Measurements from ENCODE around the gene NBEAL2. TPM values are rescaled to one million over a fixed set of nuclear protein-coding genes. Genes with fewer than 3 reads are reported as not detected.

The NBEAL2 gene
- 2.1 and 4.3 TPM in 2 replicates for total RNA-seq

GRCh38 chr3:46978985-46979944 lies at the start of gene NBEAL2:
Gene NBEAL2 (plus strand): TSS chr3:46979666. CDS start chr3:46979862, 196 bp downstream.
- Histone ChIP-seq H3K36me3 (ENCODE audit: insufficient read depth, low read length) (no peaks in the 10 kb centered on the region), H3K9me3 (ENCODE audit: low read depth, low read length) (no peaks in the 10 kb centered on the region), H2AFZ (ENCODE audit: low read length) (peak within 1 kb of the TSS; percentile 92), H3K4me3 (ENCODE audit: insufficient read depth, low read length) (peak within 1 kb of the TSS; percentile 83), H3K4me2 (ENCODE audit: insufficient read depth, low read length) (peak within 1 kb of the TSS; percentile 92), H3K27ac (ENCODE audit: low read depth, low read length) (peak within 1 kb of the TSS; percentile 37), H3K79me2 (ENCODE audit: insufficient read depth, low read length) (peaks cover 19% of the 10 kb centered on the region), H3K4me1 (ENCODE audit: insufficient read depth, low read length) (peaks cover 8% of the 10 kb centered on the region), H3K27me3 (ENCODE audit: insufficient read depth, low read length) (no peaks in the 10 kb centered on the region), H4K20me1 (ENCODE audit: insufficient read depth, low read length) (peaks cover 8% of the 10 kb centered on the region)
- no peak for TF ChIP-seq CTCF (IDR thresholded peaks at IDR 0.05; ENCODE audit: extremely low read depth, low read depth, low read length)
- DNase-seq (ENCODE audit: insufficient read length, low spot score, missing footprints) = peak; percentile 99

GRCh38 chr3:46930166-46930944 lies 49.1 kb upstream of the NBEAL2 start:
- no peaks in the 10 kb centered on the region for H3K27me3 ChIP-seq (ENCODE audit: insufficient read depth, low read length)
- peaks cover 86% of the 10 kb centered on the region for H3K79me2 ChIP-seq (ENCODE audit: insufficient read depth, low read length)
- H3K4me2 ChIP-seq (ENCODE audit: insufficient read depth, low read length) = no peak overlapping the region
- H3K4me1 ChIP-seq (ENCODE audit: insufficient read depth, low read length) = peaks cover 43% of the 10 kb centered on the region
- peaks cover 44% of the 10 kb centered on the region for H4K20me1 ChIP-seq (ENCODE audit: insufficient read depth, low read length)
- H3K4me3 ChIP-seq (ENCODE audit: insufficient read depth, low read length) = no peak overlapping the region
- no peak overlapping the region for H2AFZ ChIP-seq (ENCODE audit: low read length)
- no peaks in the 10 kb centered on the region for H3K9me3 ChIP-seq (ENCODE audit: low read depth, low read length)
- no peak for TF ChIP-seq CTCF (IDR thresholded peaks at IDR 0.05; ENCODE audit: extremely low read depth, low read depth, low read length)
- H3K36me3 ChIP-seq (ENCODE audit: insufficient read depth, low read length) = peaks cover 17% of the 10 kb centered on the region
- H3K27ac ChIP-seq (ENCODE audit: low read depth, low read length) = no peak overlapping the region
- DNase-seq (ENCODE audit: insufficient read length, low spot score, missing footprints) = no peak

- peaks cover 81% of the 10 kb centered on the region for H3K79me2 ChIP-seq (ENCODE audit: insufficient read depth, low read length)
- H3K27me3 ChIP-seq (ENCODE audit: insufficient read depth, low read length) = no peaks in the 10 kb centered on the region
- no peak overlapping the region for H3K4me3 ChIP-seq (ENCODE audit: insufficient read depth, low read length)
- no peak overlapping the region for H3K27ac ChIP-seq (ENCODE audit: low read depth, low read length)
- peak overlapping the region; percentile 60 for H3K4me2 ChIP-seq (ENCODE audit: insufficient read depth, low read length)
- TF ChIP-seq CTCF (IDR thresholded peaks at IDR 0.05; ENCODE audit: extremely low read depth, low read depth, low read length) = no peak
- H4K20me1 ChIP-seq (ENCODE audit: insufficient read depth, low read length) = peaks cover 40% of the 10 kb centered on the region
- no peak overlapping the region for H2AFZ ChIP-seq (ENCODE audit: low read length)
- peaks cover 49% of the 10 kb centered on the region for H3K4me1 ChIP-seq (ENCODE audit: insufficient read depth, low read length)
- no peaks in the 10 kb centered on the region for H3K9me3 ChIP-seq (ENCODE audit: low read depth, low read length)
- DNase-seq (ENCODE audit: insufficient read length, low spot score, missing footprints) = no peak
- H3K36me3 ChIP-seq (ENCODE audit: insufficient read depth, low read length) = peaks cover 11% of the 10 kb centered on the region
These were observed 48.5 kb upstream of the NBEAL2 start for GRCh38 chr3:46930945-46931403.
